Stimulated activated CD8-positive, alpha-beta memory T cell treated with anti-CD3 and anti-CD28 coated beads, Interleukin-7, amount 100 ng/mL, for 1 hour (primary cell): Measurements from ENCODE around the gene TMEM126B.
A peak's percentile ranks its signal among the peaks of the same experiment; 100 is the strongest.
"Not testable (repeated sequence)": the region's sequence is repeated elsewhere in the genome, so short reads cannot be mapped to it uniquely, and the experiment has no call there.

Source experiments
- DNase-seq, 2 donors: peaks; one replicate each; pipeline ENCODE4 v3.0.0-alpha.2; 2020; ENCODE audit warnings: low read depth in 2 of 2

Gene TMEM126B

GRCh38 chr11:85647604-85648299 lies 19.4 kb downstream of the TMEM126B start, which contains the start of gene TMEM126A:
TMEM126A (plus strand) TSS chr11:85647967; CDS start chr11:85650256, 2,289 bp downstream.
- peak; percentile 76 to 77 for DNase-seq

- DNase-seq = no peak
Measured at GRCh38 chr11:85651118-85651517, 22.7 kb downstream of the TMEM126B start.

GRCh38 chr11:85652786-85653447 lies 24.5 kb downstream of the TMEM126B start:
- DNase-seq = no peak

GRCh38 chr11:85654343-85654742 lies 25.9 kb downstream of the TMEM126B start:
- not testable (repeated sequence) for DNase-seq

- no peak for DNase-seq
Measured at GRCh38 chr11:85656777-85657176, 28.4 kb downstream of the TMEM126B start.

- no peak for DNase-seq
Measured at GRCh38 chr11:85658180-85658579, 29.8 kb downstream of the TMEM126B start.

GRCh38 chr11:85661972-85662664 lies 33.7 kb downstream of the TMEM126B start:
- no peak for DNase-seq

- no peak for DNase-seq
Measured at GRCh38 chr11:85663080-85663752, 34.8 kb downstream of the TMEM126B start.

- peak; percentile 74 to 77 for DNase-seq
Measured at GRCh38 chr11:85663753-85664614, 35.6 kb downstream of the TMEM126B start.

GRCh38 chr11:85664615-85665481 lies 36.5 kb downstream of the TMEM126B start, which contains the start of gene CREBZF:
CREBZF (minus strand) TSS chr11:85665129; CDS start chr11:85664875, 254 bp downstream.
- peak; percentile 83 to 89 for DNase-seq

- DNase-seq = no peak
Measured at GRCh38 chr11:85665733-85666132, 37.3 kb downstream of the TMEM126B start.

GRCh38 chr11:85666687-85667086 lies 38.3 kb downstream of the TMEM126B start:
- no peak for DNase-seq

GRCh38 chr11:85668157-85668556 lies 39.8 kb downstream of the TMEM126B start:
- DNase-seq = no peak

- DNase-seq = not testable (repeated sequence)
Measured at GRCh38 chr11:85670949-85671663, 42.7 kb downstream of the TMEM126B start.

- DNase-seq = no peak
Measured at GRCh38 chr11:85672105-85672902, 43.9 kb downstream of the TMEM126B start.

GRCh38 chr11:85673393-85673792 lies 45.0 kb downstream of the TMEM126B start:
- no peak for DNase-seq

GRCh38 chr11:85679576-85679975 lies 51.2 kb downstream of the TMEM126B start:
- no peak for DNase-seq

GRCh38 chr11:85680897-85681296 lies 52.5 kb downstream of the TMEM126B start:
- no peak for DNase-seq
